OCI-LY7 (cell line): Measurements from ENCODE around the gene MBIP. TPM values are rescaled to one million over a fixed set of nuclear protein-coding genes. Genes with fewer than 3 reads are reported as not detected.

ENCODE experiments used
- BruUV-seq: library from RNA; stranded (reverse); fragments of 400-500 nt; replicated peaks from 2 replicates; lab custom pipeline; 2021; lab: Mats Ljungman, UMichigan
- CTCF ChIA-PET: fragments of 300-600 bp; sonication (Branson Sonifier 250); formaldehyde crosslinking; loops from one replicate; lab custom pipeline; 2022; ENCODE audit warnings: antibody characterized with exemption; ENCODE audit not compliant: unreplicated experiment; lab: Charles Lee
- POLR2A ChIA-PET: fragments of 300-600 bp; sonication (Branson Sonifier 250); formaldehyde crosslinking; loops from one replicate; lab custom pipeline; 2022; ENCODE audit warnings: antibody characterized with exemption; lab: Charles Lee
- DNase-seq: peaks from one replicate; pipeline ENCODE4 v3.0.0-alpha.2; 2015; ENCODE audit warnings: low spot score
- H2AFZ ChIP-seq: fragments of 200-600 bp; sonication (generic), shearing (Covaris generic); 2 replicates; pipeline ENCODE4 v1.6.1; 2014; ENCODE audit warnings: mild to moderate bottlenecking, antibody characterized with exemption, low read length, moderate library complexity
- H3K27ac ChIP-seq: fragments of 200-600 bp; sonication (generic); 2 replicates; pipeline ENCODE4 v1.5.1; 2014; ENCODE audit warnings: mixed run types, low read depth, mild to moderate bottlenecking, moderate library complexity, low read length, inconsistent platforms; ENCODE audit not compliant: poor library complexity, severe bottlenecking
- H3K36me3 ChIP-seq: fragments of 200-600 bp; sonication (generic); 2 replicates; pipeline ENCODE4 v1.6.1; 2014; ENCODE audit warnings: mild to moderate bottlenecking, antibody characterized with exemption, low read length, moderate library complexity, mixed read lengths; ENCODE audit not compliant: insufficient read depth
- H3K4me1 ChIP-seq: fragments of 200-600 bp; sonication (generic); 2 replicates; pipeline ENCODE4 v1.5.1; 2014; ENCODE audit warnings: mild to moderate bottlenecking, low read length; ENCODE audit not compliant: insufficient read depth, poor library complexity, severe bottlenecking
- H3K4me2 ChIP-seq: fragments of 200-600 bp; sonication (generic); 2 replicates; pipeline ENCODE4 v1.6.1; 2014; ENCODE audit warnings: mild to moderate bottlenecking, low read length
- H3K4me3 ChIP-seq: fragments of 200-600 bp; sonication (generic); 2 replicates; pipeline ENCODE4 v1.5.1; 2014; ENCODE audit warnings: mild to moderate bottlenecking, low read depth, low read length; ENCODE audit not compliant: poor library complexity, severe bottlenecking
- H3K79me2 ChIP-seq: fragments of 200-600 bp; sonication (generic); 2 replicates; pipeline ENCODE4 v1.6.1; 2016; ENCODE audit warnings: low read depth, mild to moderate bottlenecking, low read length, moderate library complexity, mixed read lengths; ENCODE audit not compliant: insufficient read depth
- H3K9me2 ChIP-seq: fragments of 200-600 bp; sonication (generic); 2 replicates; pipeline ENCODE4 v1.6.1; 2016; ENCODE audit warnings: mild to moderate bottlenecking, low read length, mixed read lengths; ENCODE audit not compliant: insufficient read depth
- H3K9me3 ChIP-seq: fragments of 200-600 bp; sonication (generic); 2 replicates; pipeline ENCODE4 v1.6.1; 2014; ENCODE audit warnings: mild to moderate bottlenecking, mixed run types, low read length, mixed read lengths
- H4K20me1 ChIP-seq: fragments of 200-600 bp; sonication (generic); 2 replicates; pipeline ENCODE4 v1.6.1; 2014; ENCODE audit warnings: mild to moderate bottlenecking, antibody characterized with exemption, low read length, moderate library complexity, mixed read lengths; ENCODE audit not compliant: insufficient read depth
- CTCF ChIP-seq: fragments of 200-600 bp; sonication (generic); conservative IDR thresholded peaks from 2 replicates; pipeline ENCODE4 v1.5.1; 2014; ENCODE audit warnings: mild to moderate bottlenecking, antibody characterized with exemption, low read length, moderate library complexity, mixed read lengths
- EZH2phosphoT487 ChIP-seq: fragments of 200-600 bp; sonication (generic); IDR thresholded peaks from 2 replicates; pipeline ENCODE4 v1.6.1; 2018; ENCODE audit warnings: low read depth, borderline replicate concordance, mild to moderate bottlenecking, mixed run types, antibody characterized with exemption, low read length, moderate library complexity, mixed read lengths
- intact Hi-C: fragments of 100-400 bp; cut with micrococcal nuclease; formaldehyde crosslinking; loops from one replicate; pipeline ENCODE4 v1.10.0; 2022; ENCODE audit not compliant: unreplicated experiment
- total RNA-seq, 2 experiments: library from RNA; depleted of rRNA in 1 of 2; stranded (reverse); fragments of >200 nt in 1 of 2; shearing (Covaris generic) in 1 of 2; gene quantifications; 2 replicates each; pipeline ENCODE4 v1.2.3, GENCODE V29; 2014 to 2022

The MBIP gene
- total RNA-seq, 2 experiments from 2014 or later, result 8.8 to 28.1 TPM

GRCh38 chr14:36361210-36361853 lies 40.9 kb upstream of the MBIP start:
- intact Hi-C loops, result loop anchor here (10.0 kb wide), 1 partner anchor 147 kb away; no protein-coding TSS in a partner anchor
- Histone ChIP-seq H2AFZ (no peak overlapping the region), H3K4me3 (no peak overlapping the region), H3K79me2 (no peaks in the 10 kb centered on the region), H3K36me3 (no peaks in the 10 kb centered on the region), H4K20me1 (no peaks in the 10 kb centered on the region), H3K4me1 (no peaks in the 10 kb centered on the region), H3K9me2 (no peaks in the 10 kb centered on the region), H3K9me3 (peaks cover 6% of the 10 kb centered on the region; the same call in 1 of the 2 replicates), H3K27ac (no peak overlapping the region), H3K4me2 (no peak overlapping the region)
- DNase-seq, result no peak
- no TSS peak for BruUV-seq
- CTCF ChIA-PET, result no interaction called here
- POLR2A ChIA-PET, result interaction anchor here (1.4 kb wide), 1 partner anchor 8 kb away, joined by 4 read pairs; no protein-coding TSS in a partner anchor
- TF ChIP-seq EZH2phosphoT487, result no peak
- TF ChIP-seq CTCF, result no peak

GRCh38 chr14:36356862-36357261 lies 36.4 kb upstream of the MBIP start:
- H3K36me3 ChIP-seq, result no peaks in the 10 kb centered on the region
- intact Hi-C loops, result no loop called here
- H3K4me1 ChIP-seq, result no peaks in the 10 kb centered on the region
- ChIA-PET POLR2A (no interaction called here), CTCF (no interaction called here)
- BruUV-seq, result no TSS peak
- no peaks in the 10 kb centered on the region for H3K9me2 ChIP-seq
- no peak overlapping the region for H3K4me3 ChIP-seq
- H3K79me2 ChIP-seq, result no peaks in the 10 kb centered on the region
- DNase-seq, result no peak
- H3K9me3 ChIP-seq, result peaks cover 6% of the 10 kb centered on the region; the same call in 1 of the 2 replicates
- no peak overlapping the region for H3K4me2 ChIP-seq
- H3K27ac ChIP-seq, result no peak overlapping the region
- H2AFZ ChIP-seq, result no peak overlapping the region
- TF ChIP-seq CTCF (no peak), EZH2phosphoT487 (no peak)
- H4K20me1 ChIP-seq, result no peaks in the 10 kb centered on the region

- intact Hi-C loops, result no loop called here
- H3K4me2 ChIP-seq, result no peak overlapping the region
- CTCF ChIA-PET, result no interaction called here
Measured at GRCh38 chr14:36346052-36346451, 25.6 kb upstream of the MBIP start.

More at GRCh38 chr14:36346052-36346451, 25.6 kb upstream of the MBIP start:
- Histone ChIP-seq H3K4me3 (no peak overlapping the region), H4K20me1 (no peaks in the 10 kb centered on the region), H3K9me2 (no peaks in the 10 kb centered on the region), H2AFZ (no peak overlapping the region), H3K4me1 (no peaks in the 10 kb centered on the region), H3K36me3 (no peaks in the 10 kb centered on the region), H3K27ac (no peak overlapping the region), H3K9me3 (no peaks in the 10 kb centered on the region), H3K79me2 (no peaks in the 10 kb centered on the region)
- BruUV-seq, result no TSS peak
- DNase-seq, result no peak
- POLR2A ChIA-PET, result no interaction called here
- TF ChIP-seq EZH2phosphoT487, result no peak
- no peak for TF ChIP-seq CTCF
